Measurements from ENCODE around the gene DSTYK.

DNA sequence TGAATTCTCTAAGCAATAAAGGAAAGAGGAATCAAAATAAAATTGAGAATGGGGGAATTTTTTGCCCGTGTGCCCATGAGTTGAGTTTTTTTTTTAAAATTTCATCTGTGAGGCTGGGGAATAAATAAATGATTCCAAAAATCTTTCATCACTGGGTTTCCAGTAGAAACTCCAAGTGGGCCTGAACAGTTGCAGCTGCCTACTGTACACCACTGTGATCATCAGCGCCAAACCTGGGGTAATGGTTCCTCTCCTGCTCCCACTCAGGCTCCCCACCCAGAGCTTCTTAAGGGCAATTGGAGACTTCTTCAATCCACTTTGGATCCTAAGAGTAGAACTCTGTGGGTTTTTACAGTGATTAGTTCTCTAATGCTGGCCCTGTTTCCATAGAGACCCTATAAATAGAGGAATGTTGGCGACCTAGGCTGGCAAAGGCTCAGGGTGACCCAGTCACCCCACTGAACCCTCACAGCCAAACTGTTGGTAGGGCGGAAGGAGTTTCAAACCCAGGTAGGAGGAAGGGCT lies 25.5 kb upstream of the DSTYK start:
- TF ChIP-seq POLR2A (IDR thresholded peaks at IDR 0.05), result no peak
- TF ChIP-seq, protein P1, sequence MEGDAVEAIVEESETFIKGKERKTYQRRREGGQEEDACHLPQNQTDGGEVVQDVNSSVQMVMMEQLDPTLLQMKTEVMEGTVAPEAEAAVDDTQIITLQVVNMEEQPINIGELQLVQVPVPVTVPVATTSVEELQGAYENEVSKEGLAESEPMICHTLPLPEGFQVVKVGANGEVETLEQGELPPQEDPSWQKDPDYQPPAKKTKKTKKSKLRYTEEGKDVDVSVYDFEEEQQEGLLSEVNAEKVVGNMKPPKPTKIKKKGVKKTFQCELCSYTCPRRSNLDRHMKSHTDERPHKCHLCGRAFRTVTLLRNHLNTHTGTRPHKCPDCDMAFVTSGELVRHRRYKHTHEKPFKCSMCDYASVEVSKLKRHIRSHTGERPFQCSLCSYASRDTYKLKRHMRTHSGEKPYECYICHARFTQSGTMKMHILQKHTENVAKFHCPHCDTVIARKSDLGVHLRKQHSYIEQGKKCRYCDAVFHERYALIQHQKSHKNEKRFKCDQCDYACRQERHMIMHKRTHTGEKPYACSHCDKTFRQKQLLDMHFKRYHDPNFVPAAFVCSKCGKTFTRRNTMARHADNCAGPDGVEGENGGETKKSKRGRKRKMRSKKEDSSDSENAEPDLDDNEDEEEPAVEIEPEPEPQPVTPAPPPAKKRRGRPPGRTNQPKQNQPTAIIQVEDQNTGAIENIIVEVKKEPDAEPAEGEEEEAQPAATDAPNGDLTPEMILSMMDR (IDR thresholded peaks at IDR 0.05), result no peak
